Smooth muscle cell (in vitro differentiated cells): ENCODE data around the gene PARD3B. TPM values are rescaled to one million over a fixed set of nuclear protein-coding genes. Genes with fewer than 3 reads are reported as not detected.

Experiments used
- DNase-seq: peaks from one replicate; lab custom pipeline; 2025; ENCODE audit not compliant: unreplicated experiment; lab: John Stamatoyannopoulos, UW
- H2AFZ ChIP-seq: fragments of 200-600 bp; sonication (generic); 2 replicates; pipeline ENCODE4 v1.6.0; 2016; ENCODE audit warnings: antibody characterized with exemption, low read depth, mild to moderate bottlenecking
- H3F3A ChIP-seq: fragments of 200-600 bp; sonication (generic); 2 replicates; pipeline ENCODE4 v1.6.0; 2017; ENCODE audit warnings: antibody characterized with exemption, low read depth
- H3K27ac ChIP-seq: fragments of 200-600 bp; sonication (generic); 2 replicates; pipeline ENCODE4 v1.5.1; 2016; ENCODE audit warnings: low read depth, mild to moderate bottlenecking
- H3K27me3 ChIP-seq: fragments of 200-600 bp; sonication (generic); 2 replicates; pipeline ENCODE4 v1.6.1; 2016; ENCODE audit warnings: low read depth, mild to moderate bottlenecking
- H3K36me3 ChIP-seq: fragments of 200-600 bp; sonication (generic); 2 replicates; pipeline ENCODE4 v1.5.1; 2016; ENCODE audit warnings: low read depth
- H3K4me1 ChIP-seq: fragments of 200-600 bp; sonication (generic); 2 replicates; pipeline ENCODE4 v1.5.1; 2016; ENCODE audit warnings: low read depth
- H3K4me2 ChIP-seq: fragments of 200-600 bp; sonication (generic); 2 replicates; pipeline ENCODE4 v1.6.0; 2016; ENCODE audit warnings: mild to moderate bottlenecking
- H3K4me3 ChIP-seq: fragments of 200-600 bp; sonication (generic); 2 replicates; pipeline ENCODE4 v1.5.1; 2016; ENCODE audit warnings: mild to moderate bottlenecking
- H3K79me2 ChIP-seq: fragments of 200-600 bp; sonication (generic); 2 replicates; pipeline ENCODE4 v1.6.0; 2016; ENCODE audit warnings: low read depth, mild to moderate bottlenecking
- H3K9ac ChIP-seq: fragments of 200-600 bp; sonication (generic); 2 replicates; pipeline ENCODE4 v1.6.0; 2016; ENCODE audit warnings: low read depth
- H3K9me3 ChIP-seq: fragments of 200-600 bp; sonication (generic); replicated peaks from 2 replicates; pipeline ENCODE4 v1.5.1; 2016; ENCODE audit warnings: low read depth
- H4K20me1 ChIP-seq: fragments of 200-600 bp; sonication (generic); 2 replicates; pipeline ENCODE4 v1.6.0; 2016; ENCODE audit warnings: low read depth
- WGBS: methylation state at CpG from one replicate; pipeline ENCODE4 v1.1.7; 2016; ENCODE audit warnings: low lambda C conversion rate; 5-methylcytosine and 5-hydroxymethylcytosine counted together
- polyA plus RNA-seq: library from polyadenylated mRNA; unstranded; fragments of >200 nt; fragmentation: Nextera tagmentation; extraction: Ambion mirVana; gene quantifications from 2 replicates; pipeline ENCODE4 v1.2.1, GENCODE V29; 2016
- total RNA-seq: library from RNA; depleted of rRNA; stranded (reverse); fragments of >200 nt; gene quantifications from 2 replicates; pipeline ENCODE4 v1.2.3, GENCODE V29; 2014
- TF ChIP-seq, protein P1 (sequence below): fragments of 200-600 bp; sonication (generic); IDR thresholded peaks from 2 replicates; pipeline ENCODE4 v1.5.1; 2017; ENCODE audit warnings: borderline replicate concordance, mild to moderate bottlenecking, antibody characterized with exemption; ENCODE audit not compliant: insufficient read depth, poor library complexity, severe bottlenecking

PARD3B gene
- total and polyA plus RNA-seq, 2 experiments from 2014 or later = 3.3 to 12.2 TPM

DNA sequence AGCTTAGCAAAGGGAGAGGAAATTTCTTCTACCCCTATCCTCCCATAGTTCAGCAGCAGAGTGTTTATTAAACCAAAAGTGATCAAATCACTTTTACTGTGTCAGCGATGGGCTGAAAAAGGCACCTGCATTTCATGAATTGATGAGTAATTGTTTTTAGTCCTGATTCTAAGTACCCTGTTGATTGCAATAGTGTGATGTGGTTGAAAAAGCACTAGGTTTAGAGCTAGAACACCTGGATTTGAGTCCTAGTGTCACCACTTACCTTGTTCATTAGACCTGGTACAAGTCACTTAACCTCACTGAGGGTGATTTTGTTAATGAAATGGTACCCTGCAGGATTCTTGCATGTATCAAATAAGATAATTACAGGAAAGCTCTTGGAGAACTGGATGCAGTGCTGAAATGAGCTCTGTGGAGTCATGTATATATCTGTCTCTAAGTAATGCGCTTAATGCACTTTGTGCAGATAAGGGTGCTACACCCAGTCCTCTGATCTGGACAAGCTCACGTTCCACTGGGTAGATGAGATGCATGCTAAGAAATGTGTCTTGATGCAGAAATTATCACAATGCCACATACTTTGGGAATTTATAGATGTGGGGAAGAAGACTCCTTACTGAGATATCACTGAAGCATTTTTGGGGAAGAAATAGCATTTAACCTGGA lies 289.6 kb downstream of the PARD3B start:
- no peak for DNase-seq
- H3K4me1 ChIP-seq = no peaks in the 10 kb centered on the region
- no peak overlapping the region for H3K4me3 ChIP-seq
- H3F3A ChIP-seq = no peaks in the 10 kb centered on the region
- H3K27ac ChIP-seq = no peak overlapping the region
- no peaks in the 10 kb centered on the region for H4K20me1 ChIP-seq
- no peak overlapping the region for H3K4me2 ChIP-seq
- no peak overlapping the region for H3K9ac ChIP-seq
- H3K79me2 ChIP-seq = no peaks in the 10 kb centered on the region
- 79% methylated on average over 3 of the region's 3 CpGs for WGBS
- TF ChIP-seq, protein P1, sequence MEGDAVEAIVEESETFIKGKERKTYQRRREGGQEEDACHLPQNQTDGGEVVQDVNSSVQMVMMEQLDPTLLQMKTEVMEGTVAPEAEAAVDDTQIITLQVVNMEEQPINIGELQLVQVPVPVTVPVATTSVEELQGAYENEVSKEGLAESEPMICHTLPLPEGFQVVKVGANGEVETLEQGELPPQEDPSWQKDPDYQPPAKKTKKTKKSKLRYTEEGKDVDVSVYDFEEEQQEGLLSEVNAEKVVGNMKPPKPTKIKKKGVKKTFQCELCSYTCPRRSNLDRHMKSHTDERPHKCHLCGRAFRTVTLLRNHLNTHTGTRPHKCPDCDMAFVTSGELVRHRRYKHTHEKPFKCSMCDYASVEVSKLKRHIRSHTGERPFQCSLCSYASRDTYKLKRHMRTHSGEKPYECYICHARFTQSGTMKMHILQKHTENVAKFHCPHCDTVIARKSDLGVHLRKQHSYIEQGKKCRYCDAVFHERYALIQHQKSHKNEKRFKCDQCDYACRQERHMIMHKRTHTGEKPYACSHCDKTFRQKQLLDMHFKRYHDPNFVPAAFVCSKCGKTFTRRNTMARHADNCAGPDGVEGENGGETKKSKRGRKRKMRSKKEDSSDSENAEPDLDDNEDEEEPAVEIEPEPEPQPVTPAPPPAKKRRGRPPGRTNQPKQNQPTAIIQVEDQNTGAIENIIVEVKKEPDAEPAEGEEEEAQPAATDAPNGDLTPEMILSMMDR = no peak
- no peaks in the 10 kb centered on the region for H3K9me3 ChIP-seq
- no peaks in the 10 kb centered on the region for H3K36me3 ChIP-seq
- no peak overlapping the region for H2AFZ ChIP-seq
- no peaks in the 10 kb centered on the region for H3K27me3 ChIP-seq

- Histone ChIP-seq H3K4me2 (no peak overlapping the region), H3K36me3 (no peaks in the 10 kb centered on the region), H3F3A (no peaks in the 10 kb centered on the region), H3K27me3 (no peaks in the 10 kb centered on the region), H3K27ac (no peak overlapping the region), H2AFZ (no peak overlapping the region), H3K9ac (no peak overlapping the region), H3K9me3 (no peaks in the 10 kb centered on the region), H3K4me1 (no peaks in the 10 kb centered on the region), H3K79me2 (no peaks in the 10 kb centered on the region), H4K20me1 (no peaks in the 10 kb centered on the region), H3K4me3 (no peak overlapping the region)
- DNase-seq = no peak
- TF ChIP-seq, protein P1 = no peak
- 92% methylated on average over 3 of the region's 3 CpGs for WGBS
Observed at GRCh38 chr2:204835786-204836185, 290.5 kb downstream of the PARD3B start.

DNA sequence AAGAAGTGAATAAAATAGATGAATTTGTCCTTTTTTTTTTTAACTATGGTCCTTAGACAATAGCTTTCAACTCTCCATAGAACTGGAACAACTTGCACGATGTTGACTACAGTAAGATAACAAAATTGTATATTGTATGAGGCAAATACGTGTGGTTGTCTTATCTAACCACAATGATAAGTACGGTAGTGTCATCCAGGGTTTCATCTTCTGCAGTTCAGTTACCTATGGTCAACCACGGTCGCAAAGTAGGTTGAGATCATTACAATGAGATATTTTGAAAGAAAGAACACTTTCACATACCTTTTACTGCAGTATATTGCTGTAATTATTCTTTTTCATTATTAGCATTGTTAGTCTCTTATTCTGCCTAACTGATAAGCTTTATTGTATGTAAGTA lies 295.2 kb downstream of the PARD3B start:
- Histone ChIP-seq H3K36me3 (no peaks in the 10 kb centered on the region), H3K27me3 (no peaks in the 10 kb centered on the region), H3K4me3 (no peak overlapping the region), H3F3A (peaks cover 13% of the 10 kb centered on the region), H3K27ac (no peak overlapping the region), H3K79me2 (no peaks in the 10 kb centered on the region), H2AFZ (no peak overlapping the region), H3K4me1 (no peaks in the 10 kb centered on the region), H3K9ac (no peak overlapping the region), H3K4me2 (no peak overlapping the region), H3K9me3 (no peaks in the 10 kb centered on the region), H4K20me1 (peaks cover 11% of the 10 kb centered on the region)
- 80% methylated on average over 5 of the region's 5 CpGs for WGBS
- no peak for DNase-seq
- TF ChIP-seq, protein P1 = no peak

GRCh38 chr2:204842068-204842467 lies 296.8 kb downstream of the PARD3B start:
- no peaks in the 10 kb centered on the region for H3K36me3 ChIP-seq
- H3F3A ChIP-seq = peaks cover 13% of the 10 kb centered on the region
- H4K20me1 ChIP-seq = peaks cover 11% of the 10 kb centered on the region
- no peaks in the 10 kb centered on the region for H3K27me3 ChIP-seq
- peak overlapping the region; percentile 8 for H3K9ac ChIP-seq
- no peak overlapping the region for H2AFZ ChIP-seq
- peak overlapping the region; percentile 89 for H3K27ac ChIP-seq
- no peak for DNase-seq
- no peak overlapping the region for H3K4me3 ChIP-seq
- H3K9me3 ChIP-seq = no peaks in the 10 kb centered on the region
- H3K4me1 ChIP-seq = no peaks in the 10 kb centered on the region
- TF ChIP-seq, protein P1 = no peak
- no peaks in the 10 kb centered on the region for H3K79me2 ChIP-seq
- 100% methylated on average over 1 of the region's 1 CpG for WGBS
- peak overlapping the region; percentile 72 for H3K4me2 ChIP-seq
